GM21529 (cell line): Measurements from ENCODE around the gene FBXL17.

ENCODE experiments used
- ATAC-seq: cut with Tn5 transposase; IDR thresholded peaks from one replicate; pipeline ENCODE4 v1.9.1; 2021; ENCODE audit not compliant: unreplicated experiment

FBXL17 gene

DNA sequence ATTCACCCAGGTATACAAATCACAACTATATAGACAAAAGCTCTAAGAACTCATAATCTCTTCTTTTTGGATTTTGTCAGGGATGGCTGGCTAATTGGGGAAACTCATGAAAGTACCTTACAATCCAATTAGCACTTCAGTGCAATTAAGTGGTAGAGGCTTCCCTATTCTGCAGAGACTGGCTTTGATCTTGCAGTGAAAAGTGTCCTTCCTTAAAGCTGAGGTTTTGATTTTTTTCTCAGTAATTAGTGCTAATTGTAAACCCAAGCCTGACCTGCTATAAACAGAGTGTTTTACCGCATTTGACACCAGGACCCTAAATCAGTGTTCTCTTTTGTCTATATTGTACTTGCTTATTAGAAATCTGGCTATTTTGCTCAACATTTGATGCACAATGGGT is 417.2 kb downstream of the FBXL17 start:
- ATAC-seq, result no peak

DNA sequence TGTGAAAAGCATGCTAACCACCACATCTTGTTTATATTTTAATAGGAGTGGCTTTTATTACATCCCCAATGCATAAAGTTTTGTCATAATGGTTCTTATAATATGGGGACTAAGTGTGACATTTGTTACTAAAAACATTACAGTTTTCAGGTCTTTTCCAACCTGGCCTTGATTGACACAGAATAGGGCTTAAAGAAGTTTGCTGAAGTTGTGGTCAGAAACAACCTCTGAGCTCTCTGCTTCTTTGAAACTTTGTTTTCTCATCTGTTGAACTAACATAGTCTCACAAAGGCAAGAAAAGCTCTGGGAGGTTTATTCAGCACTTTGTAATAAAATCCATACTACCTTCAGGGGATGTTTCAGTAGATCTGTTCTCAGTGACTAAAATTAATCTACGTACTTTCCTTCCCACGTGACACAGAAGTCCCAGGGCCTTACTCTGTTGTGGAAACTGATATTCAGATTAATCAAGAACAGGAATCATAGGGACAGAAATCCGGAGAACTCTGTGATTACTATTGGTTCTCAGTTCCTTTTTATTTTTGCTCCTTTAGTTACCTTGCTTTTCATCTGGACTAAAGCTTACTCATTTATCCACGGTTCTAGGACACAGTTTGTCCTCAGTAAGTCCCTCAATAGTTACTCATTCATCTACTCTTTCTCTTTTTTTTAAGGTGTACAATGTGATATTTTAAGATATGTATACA is 422.2 kb downstream of the FBXL17 start:
- ATAC-seq, result no peak

DNA sequence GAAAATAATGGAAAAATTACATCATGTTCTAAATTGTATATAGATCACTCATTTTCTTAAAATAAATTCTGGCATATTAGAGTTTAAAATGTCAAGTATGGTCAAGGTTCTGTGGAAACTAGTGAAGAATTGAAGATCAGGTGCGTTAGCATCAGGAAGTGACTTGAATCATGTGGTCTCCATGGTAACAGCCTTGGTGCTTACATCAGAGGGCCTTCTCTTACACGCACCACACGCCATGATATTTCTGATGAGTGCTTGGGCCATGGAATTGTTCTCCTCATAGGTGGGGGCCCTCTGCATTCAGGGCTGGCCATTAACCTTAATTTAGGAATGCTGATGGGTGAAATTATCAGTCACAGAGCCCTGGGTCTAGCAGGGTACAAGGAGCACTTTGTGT is 423.0 kb downstream of the FBXL17 start:
- ATAC-seq, result no peak

DNA sequence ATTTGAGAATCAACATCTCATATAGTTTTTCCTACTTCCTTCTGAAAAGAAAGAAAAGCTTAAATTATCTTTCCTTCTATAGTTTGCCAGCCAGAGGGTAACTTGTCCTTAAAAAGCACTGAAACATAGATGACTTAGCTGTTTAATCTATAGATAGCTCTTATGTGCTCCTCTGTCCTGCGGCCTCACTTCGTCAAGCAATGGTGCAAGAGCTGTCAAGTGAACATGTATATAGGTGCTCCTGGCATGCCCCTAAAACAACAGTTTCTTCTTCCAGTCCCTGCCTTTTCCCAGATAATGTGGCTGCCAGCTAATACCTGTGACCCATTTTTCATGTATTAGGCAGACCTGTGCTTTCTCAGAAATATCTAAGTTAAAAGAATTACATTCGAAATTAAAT is 423.5 kb downstream of the FBXL17 start:
- no peak for ATAC-seq

DNA sequence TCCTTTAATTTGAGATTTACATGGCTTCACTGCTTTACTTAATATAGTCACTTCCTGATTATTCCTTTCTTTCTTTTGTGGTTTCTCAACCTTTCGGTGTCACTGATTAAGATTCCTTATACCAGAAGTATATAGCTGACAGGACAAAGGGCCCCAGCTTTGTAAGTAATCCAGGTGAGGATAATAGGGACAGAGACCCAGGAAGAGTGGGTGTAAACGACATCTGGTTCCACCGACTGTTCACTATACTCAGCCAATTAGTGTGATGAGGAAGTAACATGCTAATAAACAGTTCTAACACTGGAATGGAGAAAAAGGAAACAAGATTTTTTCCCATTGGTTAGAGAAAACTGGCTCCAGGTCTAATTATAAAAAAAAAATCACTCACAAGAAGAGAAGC is 424.8 kb downstream of the FBXL17 start:
- no peak for ATAC-seq

DNA sequence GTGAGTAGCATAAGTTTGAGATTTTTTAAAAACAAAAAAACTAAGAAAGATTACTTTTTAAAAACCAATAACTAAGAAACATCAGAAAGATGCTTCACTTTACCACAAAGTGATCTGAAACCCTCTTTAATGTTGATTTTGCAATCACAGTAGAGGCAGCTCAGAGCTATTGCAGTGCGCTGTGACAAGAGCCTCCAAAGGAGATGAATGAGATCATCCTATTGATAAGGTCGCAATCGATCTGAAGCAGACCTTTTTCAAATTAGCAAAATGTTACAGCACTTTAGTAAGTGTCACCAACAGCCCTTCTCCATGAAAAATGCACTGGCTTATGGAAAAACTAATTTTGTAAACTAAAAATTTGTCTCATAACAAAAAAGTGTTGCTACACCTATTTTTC is 426.6 kb downstream of the FBXL17 start:
- no peak for ATAC-seq

DNA sequence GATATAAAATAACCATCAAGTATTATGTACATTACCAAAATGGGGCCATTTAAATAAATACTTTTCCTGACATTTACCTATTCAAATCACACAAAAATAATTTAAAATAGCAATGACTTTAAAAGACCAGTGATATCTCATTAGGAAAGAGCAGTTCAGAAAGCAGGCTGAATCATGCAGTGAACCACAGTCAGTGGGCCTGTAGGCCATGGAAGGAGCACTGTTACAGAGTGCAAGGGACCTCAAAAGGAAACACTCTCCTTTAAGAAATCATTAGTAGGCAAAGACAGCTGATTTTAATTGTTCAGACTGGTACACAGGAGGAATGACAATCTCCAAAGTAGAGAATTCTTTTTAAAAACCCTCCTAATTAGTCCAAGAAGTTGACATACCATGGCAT is 427.6 kb downstream of the FBXL17 start:
- no peak for ATAC-seq

DNA sequence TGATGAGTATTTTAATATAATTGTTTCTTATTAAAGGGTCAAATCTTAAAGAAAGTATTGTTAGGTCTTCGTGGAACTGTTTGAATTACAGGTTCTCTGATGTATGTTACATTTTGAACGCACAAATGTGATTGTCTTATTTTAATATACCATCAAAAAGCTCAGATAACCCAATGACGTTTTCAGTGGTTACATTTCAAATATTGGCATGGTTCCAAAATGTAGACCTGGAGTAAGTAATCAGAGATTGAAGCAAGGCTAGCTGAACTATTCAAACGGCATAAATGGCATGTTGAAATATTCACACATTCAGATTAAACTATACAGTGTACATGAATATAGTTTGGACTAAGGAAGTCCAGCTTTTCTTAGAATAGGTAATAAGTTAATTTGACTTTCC is 429.4 kb downstream of the FBXL17 start:
- ATAC-seq, result no peak

DNA sequence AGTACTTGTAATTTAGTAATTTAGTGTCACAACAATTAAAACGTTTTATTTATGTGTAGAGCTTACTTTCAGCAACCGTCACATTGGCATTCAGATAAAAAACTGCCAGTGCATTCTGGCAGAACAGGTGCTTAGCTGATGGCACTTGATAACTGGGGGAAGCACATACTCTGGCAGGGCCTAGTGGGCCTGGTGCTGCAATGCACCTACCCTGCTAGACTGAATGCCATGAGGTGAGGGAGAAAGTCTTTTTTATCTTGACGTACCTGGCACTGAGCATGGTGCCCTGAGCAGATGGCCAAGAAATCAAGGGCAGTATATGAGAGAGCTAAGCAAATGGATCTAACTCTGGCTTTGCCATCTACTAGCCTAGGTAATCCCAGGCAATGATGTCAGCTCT is 430.6 kb downstream of the FBXL17 start:
- ATAC-seq, result no peak

DNA sequence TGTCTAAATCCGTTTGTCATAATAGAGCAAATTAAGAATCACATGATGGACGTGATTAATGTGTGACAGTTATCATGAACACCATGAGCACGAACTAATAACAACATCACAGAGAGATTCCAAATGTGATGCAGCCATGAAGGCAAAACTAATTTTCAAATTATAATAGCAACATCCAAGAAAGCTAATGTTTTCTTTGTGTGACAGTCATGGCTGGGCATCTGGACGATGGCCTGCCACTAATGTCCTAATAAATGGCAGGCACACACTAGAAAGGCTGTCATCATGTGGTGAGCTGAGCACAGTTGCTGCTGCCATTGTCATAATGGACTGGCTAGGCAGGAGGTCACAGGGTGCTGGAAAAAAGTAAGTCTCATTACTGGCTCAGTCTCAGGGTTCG is 431.1 kb downstream of the FBXL17 start:
- ATAC-seq, result no peak

DNA sequence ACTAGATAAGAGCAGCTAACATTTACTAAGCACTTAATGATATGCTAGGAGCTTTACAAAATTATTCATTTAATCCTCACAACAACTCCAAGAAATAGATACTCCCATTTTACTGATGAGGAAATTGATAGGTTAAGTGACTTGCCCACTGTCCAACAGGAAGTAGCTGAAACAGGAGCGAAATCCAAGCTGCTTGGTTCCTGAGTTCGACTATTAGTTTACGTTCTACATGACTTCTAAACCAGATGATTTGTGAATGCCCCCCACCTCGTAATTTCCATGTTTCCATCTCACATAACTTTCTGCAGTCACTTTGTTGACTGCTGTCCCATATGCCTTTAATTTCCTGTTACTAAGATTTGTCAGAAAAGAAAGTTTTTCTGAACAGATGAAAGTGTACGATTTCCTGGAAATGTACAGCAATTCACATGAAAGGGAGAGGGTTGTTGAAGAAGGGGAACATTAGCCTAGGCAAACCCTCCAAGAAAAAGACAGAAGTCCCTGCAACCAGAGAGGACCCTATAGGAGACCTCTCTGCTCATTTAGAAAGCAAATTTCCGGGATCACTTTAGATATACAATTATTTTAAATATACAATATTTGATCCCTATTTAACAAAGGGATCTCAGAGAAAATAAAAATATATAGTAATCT is 432.1 kb downstream of the FBXL17 start:
- ATAC-seq, result no peak

DNA sequence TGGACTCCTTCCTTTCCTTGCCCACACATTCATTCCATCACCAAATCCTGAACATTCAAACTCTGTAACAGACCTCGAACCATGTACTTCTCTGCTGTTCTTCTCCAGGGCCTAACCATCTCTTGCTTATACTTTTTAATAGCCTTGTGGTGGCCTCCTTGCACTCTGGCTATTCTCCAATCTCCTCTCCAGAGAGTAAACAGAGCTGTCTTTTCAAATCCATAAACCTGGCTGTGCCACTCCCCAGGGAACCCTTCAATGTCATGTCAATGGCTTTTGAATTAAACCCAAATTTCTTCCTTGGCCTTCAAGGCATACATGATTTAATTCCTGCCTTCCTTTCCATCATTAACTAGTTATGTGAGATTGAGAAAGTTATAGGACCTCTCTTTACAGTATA is 433.5 kb downstream of the FBXL17 start:
- ATAC-seq, result no peak

DNA sequence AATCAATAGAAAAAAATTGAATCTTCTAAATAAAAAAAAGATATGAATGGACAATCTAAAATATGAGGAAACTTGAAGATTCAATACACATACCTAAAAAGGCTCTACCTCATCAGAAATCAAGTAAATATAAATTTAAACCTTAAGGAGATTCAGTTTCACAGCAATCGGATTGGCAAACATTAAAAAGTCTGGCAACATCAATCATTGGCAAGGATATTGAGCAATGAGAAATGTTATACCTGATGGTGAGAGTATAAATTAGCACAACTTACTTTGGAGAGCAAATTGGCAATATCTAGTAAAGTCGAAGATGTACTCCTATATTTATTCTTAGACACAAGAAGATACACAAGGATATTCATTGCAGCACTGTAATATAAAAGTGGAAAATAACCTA is 436.8 kb downstream of the FBXL17 start:
- no peak for ATAC-seq

DNA sequence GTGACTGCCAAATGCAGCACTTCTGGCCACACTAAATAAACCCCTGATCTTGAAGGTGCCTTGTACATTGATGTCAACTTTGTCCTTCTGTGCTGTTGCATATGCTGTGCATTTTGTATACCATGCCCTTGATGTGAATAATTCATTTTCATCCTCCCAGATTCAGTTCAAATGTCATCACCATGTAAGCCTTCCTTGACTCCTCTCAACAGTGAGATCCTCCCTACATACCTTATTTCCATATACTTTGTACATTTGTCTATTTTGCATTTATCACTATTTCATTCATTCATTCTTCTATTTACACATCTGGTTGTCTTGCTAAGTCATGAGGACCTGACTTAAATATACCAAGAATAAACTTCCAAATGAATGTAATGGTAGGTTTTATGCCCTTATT is 438.0 kb downstream of the FBXL17 start:
- no peak for ATAC-seq

DNA sequence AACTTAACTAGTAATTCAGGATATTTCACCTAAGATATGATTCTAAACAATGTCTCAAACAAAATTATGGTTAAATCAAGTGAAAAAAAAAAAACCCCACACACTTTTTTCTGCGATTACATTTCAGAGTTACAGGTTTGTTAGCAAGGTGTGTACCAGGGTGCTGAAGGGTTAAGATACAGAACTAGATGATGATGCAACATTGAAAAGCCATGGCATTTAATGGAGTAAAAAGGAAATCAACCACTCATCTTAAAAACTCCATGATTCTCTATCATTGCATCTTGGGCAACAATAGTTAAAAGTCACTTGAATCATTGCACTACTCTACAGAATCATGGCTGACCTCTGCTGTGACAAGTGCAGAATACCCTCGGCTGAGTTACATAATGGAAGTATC is 440.9 kb downstream of the FBXL17 start:
- ATAC-seq, result no peak

DNA sequence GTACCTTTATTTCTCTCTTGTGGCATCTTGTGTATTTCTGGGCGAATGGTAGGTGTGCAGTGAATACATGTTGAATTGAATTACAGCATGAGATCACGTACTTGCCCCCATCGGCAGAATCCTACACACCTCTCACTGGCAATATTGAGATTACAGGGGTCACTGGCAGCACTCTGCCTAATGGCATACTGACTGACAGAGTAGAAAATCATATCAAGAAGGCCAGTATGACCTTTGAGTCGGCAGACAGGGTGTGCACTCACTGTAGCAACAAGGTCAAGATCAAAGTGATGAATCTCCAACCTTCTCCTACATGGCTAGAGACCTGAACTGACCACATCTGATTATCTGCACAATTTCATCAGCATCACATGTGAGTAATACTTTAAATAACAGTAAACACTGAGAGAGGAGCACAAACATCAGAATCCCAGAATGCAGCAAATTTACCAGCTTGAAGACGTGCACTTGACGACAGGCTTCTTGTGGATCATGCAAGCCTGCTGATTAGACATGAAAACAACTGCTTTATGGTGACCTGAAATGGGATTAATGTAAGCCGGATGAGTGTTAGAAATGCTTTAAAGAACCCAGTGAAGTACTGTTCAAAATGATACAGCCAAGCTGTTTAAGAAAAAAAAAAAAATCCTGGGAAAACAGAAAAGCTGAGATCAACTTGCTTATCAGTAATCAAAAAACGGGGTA is 444.1 kb downstream of the FBXL17 start:
- no peak for ATAC-seq

DNA sequence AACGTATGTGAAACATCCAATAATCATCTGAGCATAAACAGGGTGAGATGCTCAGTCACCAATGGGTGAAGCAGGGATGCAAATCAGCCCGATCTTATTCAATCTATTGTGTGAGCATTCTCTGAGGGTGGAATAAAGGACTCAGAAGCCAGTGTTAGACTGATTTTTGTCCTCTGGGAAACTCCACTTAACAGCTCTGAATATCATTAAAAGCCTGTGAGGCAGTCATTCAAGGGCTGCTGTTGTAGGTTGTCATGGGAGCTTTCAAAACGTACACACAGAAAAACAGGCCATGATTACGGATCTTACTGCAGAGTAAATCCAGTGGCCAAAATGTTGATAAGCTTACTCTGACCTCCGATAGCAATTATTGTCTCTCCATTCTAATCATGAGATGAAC is 444.7 kb downstream of the FBXL17 start:
- ATAC-seq, result no peak

DNA sequence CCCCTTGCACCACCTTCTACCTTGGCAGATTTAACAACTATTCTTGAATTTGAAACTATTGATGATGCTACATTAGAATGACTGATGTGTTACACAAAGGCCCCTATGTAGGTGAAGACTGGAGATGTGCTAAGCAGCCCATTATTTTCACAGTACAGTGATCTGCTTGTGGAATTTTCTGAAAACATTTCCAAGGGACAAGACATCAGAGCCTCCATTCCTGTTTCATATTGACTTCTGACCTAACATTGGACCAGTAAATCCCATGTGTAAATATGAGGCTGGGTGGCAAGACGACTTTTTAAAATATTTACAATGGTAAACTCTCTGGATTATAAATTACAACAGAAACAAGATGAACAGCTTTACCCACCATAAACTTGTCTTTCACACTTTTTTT is 445.4 kb downstream of the FBXL17 start:
- ATAC-seq, result no peak

DNA sequence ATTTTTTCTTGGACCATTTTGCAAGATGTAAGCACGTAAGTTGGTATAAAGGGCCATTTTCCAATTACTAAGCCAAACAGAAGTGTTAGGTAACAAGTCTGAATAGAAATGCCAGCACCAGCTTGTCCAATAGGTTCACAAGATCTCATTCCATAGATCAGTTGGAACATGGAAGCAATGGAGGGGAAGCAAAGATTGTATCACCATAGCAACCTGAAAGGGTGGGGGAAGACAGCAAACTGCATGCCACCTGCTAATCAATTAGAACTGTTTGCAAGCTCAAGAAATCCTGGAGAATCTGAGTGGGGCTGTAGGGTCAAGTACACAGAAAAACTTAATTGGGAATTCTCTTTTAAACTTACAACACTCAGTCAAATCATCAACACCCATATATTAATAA is 446.3 kb downstream of the FBXL17 start:
- no peak for ATAC-seq

DNA sequence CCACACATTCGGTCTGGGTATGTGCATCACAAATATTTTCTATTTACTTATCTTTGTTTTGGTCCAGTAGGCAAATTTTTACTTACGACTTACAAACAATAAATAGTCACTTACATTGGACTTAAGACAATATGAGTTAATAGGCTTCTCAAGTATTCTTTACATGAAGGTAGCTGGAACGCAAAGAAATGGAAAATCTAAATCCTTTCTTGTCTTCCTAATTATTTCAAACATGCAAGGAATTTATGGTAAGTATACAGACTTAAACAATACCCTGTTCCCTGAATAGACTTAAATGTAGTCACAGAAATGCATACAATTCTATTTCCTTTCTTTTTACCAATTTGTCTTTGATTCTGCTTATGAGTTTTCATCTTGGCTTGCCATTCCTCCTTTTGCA is 448.6 kb downstream of the FBXL17 start:
- ATAC-seq, result no peak

DNA sequence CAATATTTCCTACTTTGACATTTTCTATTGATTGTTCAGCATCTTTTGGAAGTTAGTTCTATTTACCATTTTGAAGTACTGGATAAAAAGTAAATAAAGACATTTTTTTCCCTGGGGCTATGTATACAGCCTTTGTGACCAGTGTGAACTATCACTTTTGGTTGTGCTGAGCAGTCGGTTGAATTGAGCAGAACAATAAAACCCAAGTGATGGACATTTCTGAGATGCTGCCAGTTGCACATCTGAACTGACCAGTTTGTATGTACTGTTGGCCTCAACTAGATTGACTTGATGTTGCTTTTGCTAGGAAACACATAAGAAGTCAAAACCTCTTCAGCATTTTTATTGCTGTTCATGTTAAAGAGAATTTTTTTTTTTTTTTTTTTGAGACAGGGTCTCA is 451.0 kb downstream of the FBXL17 start:
- ATAC-seq, result no peak

DNA sequence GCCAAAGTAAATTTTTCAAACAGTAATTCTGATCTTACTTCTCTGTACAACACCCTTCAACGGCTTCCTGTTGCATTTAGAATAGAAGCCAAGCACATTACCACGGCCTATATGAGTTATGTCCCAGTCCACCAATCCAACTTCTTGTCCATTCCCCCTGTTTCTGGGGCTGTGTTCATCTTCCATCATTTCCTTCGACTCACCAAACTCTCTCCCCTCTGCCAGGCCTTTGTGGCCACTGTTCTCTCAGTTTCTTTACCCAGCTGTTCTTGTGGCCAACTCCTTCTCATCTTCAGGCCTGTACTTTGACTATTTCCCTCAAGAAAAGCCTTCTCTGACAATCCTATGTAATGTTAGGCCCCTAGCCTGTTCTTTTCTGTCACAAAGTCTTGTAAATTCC is 451.8 kb downstream of the FBXL17 start:
- no peak for ATAC-seq
